GM18498 (cell line): ENCODE measurements around the gene KCNIP1.

Experiments
- ATAC-seq: cut with Tn5 transposase; IDR thresholded peaks from one replicate; pipeline ENCODE4 v1.9.1; 2021; ENCODE audit warnings: mild to moderate bottlenecking, moderate library complexity; ENCODE audit not compliant: unreplicated experiment

Gene KCNIP1

GRCh38 chr5:170625221-170626165 is 121.7 kb downstream of the KCNIP1 start:
- no peak for ATAC-seq

- ATAC-seq: no peak
Measured at GRCh38 chr5:170626507-170627150, 122.8 kb downstream of the KCNIP1 start.

GRCh38 chr5:170627271-170627670 is 123.5 kb downstream of the KCNIP1 start:
- no peak for ATAC-seq

GRCh38 chr5:170628028-170628427 is 124.2 kb downstream of the KCNIP1 start:
- ATAC-seq: no peak

- ATAC-seq: no peak
Measured at GRCh38 chr5:170628691-170629565, 125.1 kb downstream of the KCNIP1 start.

- ATAC-seq: no peak
Measured at GRCh38 chr5:170629566-170630175, 125.9 kb downstream of the KCNIP1 start.

- ATAC-seq: no peak
Measured at GRCh38 chr5:170630226-170630625, 126.4 kb downstream of the KCNIP1 start.

- ATAC-seq: no peak
Measured at GRCh38 chr5:170630711-170631141, 126.9 kb downstream of the KCNIP1 start.

GRCh38 chr5:170631466-170632195 is 127.8 kb downstream of the KCNIP1 start:
- ATAC-seq: no peak

GRCh38 chr5:170632266-170632984 is 128.6 kb downstream of the KCNIP1 start:
- ATAC-seq: no peak

GRCh38 chr5:170632985-170633234 is 129.1 kb downstream of the KCNIP1 start:
- peak; percentile 67 for ATAC-seq

GRCh38 chr5:170633235-170634081 is 129.6 kb downstream of the KCNIP1 start:
- ATAC-seq: peak; percentile 16

GRCh38 chr5:170634256-170634990 is 130.6 kb downstream of the KCNIP1 start:
- no peak for ATAC-seq

- no peak for ATAC-seq
Measured at GRCh38 chr5:170635706-170636105, 131.9 kb downstream of the KCNIP1 start.

GRCh38 chr5:170636206-170636605 is 132.4 kb downstream of the KCNIP1 start:
- ATAC-seq: no peak

GRCh38 chr5:170636801-170637477 is 133.1 kb downstream of the KCNIP1 start:
- no peak for ATAC-seq

GRCh38 chr5:170638051-170638450 is 134.2 kb downstream of the KCNIP1 start:
- no peak for ATAC-seq
